ENCODE measurements around the gene DLG2. TPM values are rescaled to one million over a fixed set of nuclear protein-coding genes. Genes with fewer than 3 reads are reported as not detected.

DLG2 gene
- total RNA-seq, 4 donors from 2014 or later: 1.3 to 4.7 (median 2.4) TPM

GRCh38 chr11:84836371-84836770 lies 790.8 kb downstream of the DLG2 start:
- ATAC-seq (no peak), DNase-seq (no peak)
- in situ Hi-C loops (cut with MboI; ENCODE audit: low sequenced_read_pairs in 4 of 4) (no loop called here), intact Hi-C loops (cut with DNase I; ENCODE audit: low total_unique reads) (no loop called here)
- H3K27me3 ChIP-seq: no peaks in the 10 kb centered on the region
- no peaks in the 10 kb centered on the region for H3K36me3 ChIP-seq
- no peak overlapping the region for H3K27ac ChIP-seq
- no peak overlapping the region for H3K4me3 ChIP-seq
- no peak for TF ChIP-seq CTCF (IDR thresholded peaks at IDR 0.05 in 4 of 5, conservative IDR thresholded peaks at IDR 0.05 in 1 of 5)
- TF ChIP-seq POLR2A (IDR thresholded peaks at IDR 0.05): no peak
- H3K9me3 ChIP-seq: no peaks in the 10 kb centered on the region
- H3K4me1 ChIP-seq: no peaks in the 10 kb centered on the region

- no peaks in the 10 kb centered on the region for H3K27me3 ChIP-seq
- intact Hi-C loops (cut with DNase I; ENCODE audit: low total_unique reads) (no loop called here), in situ Hi-C loops (cut with MboI; ENCODE audit: low sequenced_read_pairs in 4 of 4) (no loop called here)
- H3K4me1 ChIP-seq: no peaks in the 10 kb centered on the region
- H3K36me3 ChIP-seq: no peaks in the 10 kb centered on the region
- DNase-seq (no peak), ATAC-seq (no peak)
- no peak overlapping the region for H3K27ac ChIP-seq
- H3K9me3 ChIP-seq: no peaks in the 10 kb centered on the region
- H3K4me3 ChIP-seq: no peak overlapping the region
- TF ChIP-seq CTCF (IDR thresholded peaks at IDR 0.05 in 4 of 5, conservative IDR thresholded peaks at IDR 0.05 in 1 of 5) (no peak), POLR2A (IDR thresholded peaks at IDR 0.05) (no peak)
Observed at GRCh38 chr11:84833488-84834088, 793.6 kb downstream of the DLG2 start.

GRCh38 chr11:84830372-84830771 lies 796.8 kb downstream of the DLG2 start:
- no peak for TF ChIP-seq POLR2A (IDR thresholded peaks at IDR 0.05)
- TF ChIP-seq CTCF (IDR thresholded peaks at IDR 0.05 in 4 of 5, conservative IDR thresholded peaks at IDR 0.05 in 1 of 5): no peak
- no peaks in the 10 kb centered on the region for H3K4me1 ChIP-seq
- in situ Hi-C loops (cut with MboI; ENCODE audit: low sequenced_read_pairs in 4 of 4) (no loop called here), intact Hi-C loops (cut with DNase I; ENCODE audit: low total_unique reads) (no loop called here)
- ATAC-seq (no peak), DNase-seq (no peak)
- no peak overlapping the region for H3K27ac ChIP-seq
- H3K9me3 ChIP-seq: no peaks in the 10 kb centered on the region
- H3K27me3 ChIP-seq: no peaks in the 10 kb centered on the region
- H3K36me3 ChIP-seq: no peaks in the 10 kb centered on the region
- H3K4me3 ChIP-seq: no peak overlapping the region

- Histone ChIP-seq H3K4me1 (no peaks in the 10 kb centered on the region), H3K27me3 (no peaks in the 10 kb centered on the region), H3K9me3 (no peaks in the 10 kb centered on the region), H3K27ac (no peak overlapping the region), H3K4me3 (no peak overlapping the region), H3K36me3 (no peaks in the 10 kb centered on the region)
- no peak for DNase-seq
- no peak for ATAC-seq
- in situ Hi-C loops (cut with MboI; ENCODE audit: low sequenced_read_pairs in 4 of 4): no loop called here
- intact Hi-C loops (cut with DNase I; ENCODE audit: low total_unique reads): no loop called here
- no peak for TF ChIP-seq POLR2A (IDR thresholded peaks at IDR 0.05)
- TF ChIP-seq CTCF (IDR thresholded peaks at IDR 0.05 in 4 of 5, conservative IDR thresholded peaks at IDR 0.05 in 1 of 5): no peak
Observed at GRCh38 chr11:84829162-84829561, 798.0 kb downstream of the DLG2 start.

GRCh38 chr11:84828616-84829015 lies 798.5 kb downstream of the DLG2 start:
- Histone ChIP-seq H3K27ac (no peak overlapping the region), H3K4me1 (no peaks in the 10 kb centered on the region), H3K4me3 (no peak overlapping the region), H3K27me3 (no peaks in the 10 kb centered on the region), H3K9me3 (no peaks in the 10 kb centered on the region), H3K36me3 (no peaks in the 10 kb centered on the region)
- in situ Hi-C loops (cut with MboI; ENCODE audit: low sequenced_read_pairs in 4 of 4) (no loop called here), intact Hi-C loops (cut with DNase I; ENCODE audit: low total_unique reads) (no loop called here)
- no peak for TF ChIP-seq CTCF (IDR thresholded peaks at IDR 0.05 in 4 of 5, conservative IDR thresholded peaks at IDR 0.05 in 1 of 5)
- TF ChIP-seq POLR2A (IDR thresholded peaks at IDR 0.05): no peak
- DNase-seq (no peak), ATAC-seq (no peak)
